Measurements from ENCODE around the gene GPC3.

GPC3 gene

DNA sequence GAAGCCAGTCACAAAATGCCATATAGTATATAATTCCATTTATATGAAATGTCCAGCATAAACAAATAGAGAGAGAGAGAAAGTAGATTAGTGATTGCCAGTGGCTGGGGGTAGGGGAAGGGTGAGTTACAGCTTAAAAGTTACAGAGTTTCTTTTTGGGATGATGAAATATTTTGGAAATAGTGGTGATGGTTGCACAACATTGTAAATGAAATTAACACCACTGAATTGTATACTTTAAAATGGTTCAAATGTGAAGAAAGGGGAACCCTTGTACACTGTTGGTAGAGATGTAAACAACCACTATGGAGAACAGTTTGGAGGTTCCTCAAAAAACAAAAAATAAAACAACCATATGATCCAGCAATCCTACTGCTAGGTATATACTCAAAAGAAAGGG is 439.0 kb downstream of the GPC3 start:
- no peak overlapping the region for H3K27ac ChIP-seq (ENCODE audit: low read depth, low read length, poor library complexity, severe bottlenecking)
- H3K9me3 ChIP-seq (ENCODE audit: low read length) = no peaks in the 10 kb centered on the region
- H3K79me2 ChIP-seq (ENCODE audit: insufficient read depth, low read length) = no peaks in the 10 kb centered on the region
- H3F3A ChIP-seq (ENCODE audit: insufficient read depth, low read length) = no peaks in the 10 kb centered on the region
- no peaks in the 10 kb centered on the region for H3K9me2 ChIP-seq (ENCODE audit: low read depth, low read length)
- H4K20me1 ChIP-seq (ENCODE audit: insufficient read depth, low read length) = no peaks in the 10 kb centered on the region
- no peak overlapping the region for H2AFZ ChIP-seq (ENCODE audit: low read length)
- no peak overlapping the region for H3K9ac ChIP-seq (ENCODE audit: low read length)
- no peaks in the 10 kb centered on the region for H3K36me3 ChIP-seq (ENCODE audit: insufficient read depth, low read length)
- H3K27me3 ChIP-seq (ENCODE audit: insufficient read depth, low read length) = no peaks in the 10 kb centered on the region
- TF ChIP-seq EZH2 (IDR thresholded peaks at IDR 0.05; ENCODE audit: borderline replicate concordance, low read length) = no peak
- TF ChIP-seq, protein P1, sequence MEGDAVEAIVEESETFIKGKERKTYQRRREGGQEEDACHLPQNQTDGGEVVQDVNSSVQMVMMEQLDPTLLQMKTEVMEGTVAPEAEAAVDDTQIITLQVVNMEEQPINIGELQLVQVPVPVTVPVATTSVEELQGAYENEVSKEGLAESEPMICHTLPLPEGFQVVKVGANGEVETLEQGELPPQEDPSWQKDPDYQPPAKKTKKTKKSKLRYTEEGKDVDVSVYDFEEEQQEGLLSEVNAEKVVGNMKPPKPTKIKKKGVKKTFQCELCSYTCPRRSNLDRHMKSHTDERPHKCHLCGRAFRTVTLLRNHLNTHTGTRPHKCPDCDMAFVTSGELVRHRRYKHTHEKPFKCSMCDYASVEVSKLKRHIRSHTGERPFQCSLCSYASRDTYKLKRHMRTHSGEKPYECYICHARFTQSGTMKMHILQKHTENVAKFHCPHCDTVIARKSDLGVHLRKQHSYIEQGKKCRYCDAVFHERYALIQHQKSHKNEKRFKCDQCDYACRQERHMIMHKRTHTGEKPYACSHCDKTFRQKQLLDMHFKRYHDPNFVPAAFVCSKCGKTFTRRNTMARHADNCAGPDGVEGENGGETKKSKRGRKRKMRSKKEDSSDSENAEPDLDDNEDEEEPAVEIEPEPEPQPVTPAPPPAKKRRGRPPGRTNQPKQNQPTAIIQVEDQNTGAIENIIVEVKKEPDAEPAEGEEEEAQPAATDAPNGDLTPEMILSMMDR (IDR thresholded peaks at IDR 0.05; ENCODE audit: low read length) = no peak
- H3K4me2 ChIP-seq (ENCODE audit: low read length) = no peak overlapping the region
- no peaks in the 10 kb centered on the region for H3K4me1 ChIP-seq (ENCODE audit: insufficient read depth, low read length, severe bottlenecking)
- H3K4me3 ChIP-seq (ENCODE audit: low read depth, low read length, poor library complexity, severe bottlenecking) = no peak overlapping the region

DNA sequence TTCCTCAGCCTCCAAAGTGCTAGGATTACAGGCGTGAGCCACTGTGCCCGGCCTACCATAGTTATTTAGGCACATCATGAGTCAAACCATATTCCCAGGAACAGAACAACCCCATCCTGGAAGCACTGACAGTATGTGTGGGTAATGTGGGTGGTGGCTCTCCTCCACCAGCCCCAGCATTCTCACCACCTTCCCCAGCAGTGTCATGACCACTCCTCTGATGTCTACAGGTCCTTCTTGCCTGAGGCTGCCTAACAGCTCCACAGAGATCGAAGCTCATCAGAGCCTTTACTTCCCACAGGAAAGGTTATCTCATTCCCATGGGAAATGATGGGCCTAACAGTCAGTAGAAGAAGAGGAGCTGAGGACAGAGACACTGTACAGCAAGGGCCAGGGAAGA is 440.6 kb downstream of the GPC3 start:
- no peak overlapping the region for H3K4me3 ChIP-seq (ENCODE audit: low read depth, low read length, poor library complexity, severe bottlenecking)
- H4K20me1 ChIP-seq (ENCODE audit: insufficient read depth, low read length) = no peaks in the 10 kb centered on the region
- H3F3A ChIP-seq (ENCODE audit: insufficient read depth, low read length) = no peaks in the 10 kb centered on the region
- no peaks in the 10 kb centered on the region for H3K9me2 ChIP-seq (ENCODE audit: low read depth, low read length)
- H3K27me3 ChIP-seq (ENCODE audit: insufficient read depth, low read length) = no peaks in the 10 kb centered on the region
- no peak overlapping the region for H2AFZ ChIP-seq (ENCODE audit: low read length)
- no peak overlapping the region for H3K4me2 ChIP-seq (ENCODE audit: low read length)
- H3K79me2 ChIP-seq (ENCODE audit: insufficient read depth, low read length) = no peaks in the 10 kb centered on the region
- no peak for TF ChIP-seq EZH2 (IDR thresholded peaks at IDR 0.05; ENCODE audit: borderline replicate concordance, low read length)
- TF ChIP-seq, protein P1 (IDR thresholded peaks at IDR 0.05; ENCODE audit: low read length) = no peak
- H3K9me3 ChIP-seq (ENCODE audit: low read length) = no peaks in the 10 kb centered on the region
- no peak overlapping the region for H3K9ac ChIP-seq (ENCODE audit: low read length)
- H3K36me3 ChIP-seq (ENCODE audit: insufficient read depth, low read length) = no peaks in the 10 kb centered on the region
- no peaks in the 10 kb centered on the region for H3K4me1 ChIP-seq (ENCODE audit: insufficient read depth, low read length, severe bottlenecking)
- no peak overlapping the region for H3K27ac ChIP-seq (ENCODE audit: low read depth, low read length, poor library complexity, severe bottlenecking)

DNA sequence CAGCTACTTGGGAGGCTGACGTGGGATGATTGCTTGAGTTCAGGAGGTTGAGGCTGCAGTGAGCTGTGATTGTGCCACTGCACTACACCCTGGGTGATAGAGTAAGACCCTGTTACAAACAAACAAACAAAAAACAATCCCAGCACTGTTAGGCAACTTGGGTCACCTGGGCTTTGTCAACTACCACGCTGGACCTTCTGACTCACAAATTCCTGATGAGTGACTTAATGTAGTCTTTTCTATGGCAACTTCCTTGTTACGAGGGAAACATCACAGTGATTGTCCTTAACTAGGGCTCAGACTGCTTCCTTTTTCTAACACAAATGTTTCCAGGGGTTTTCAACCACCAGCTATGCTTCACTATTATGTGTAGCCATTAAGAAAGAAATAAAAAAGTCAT is 441.3 kb downstream of the GPC3 start:
- no peak overlapping the region for H3K9ac ChIP-seq (ENCODE audit: low read length)
- no peak overlapping the region for H3K4me3 ChIP-seq (ENCODE audit: low read depth, low read length, poor library complexity, severe bottlenecking)
- no peaks in the 10 kb centered on the region for H4K20me1 ChIP-seq (ENCODE audit: insufficient read depth, low read length)
- TF ChIP-seq, protein P1 (IDR thresholded peaks at IDR 0.05; ENCODE audit: low read length) = no peak
- TF ChIP-seq EZH2 (IDR thresholded peaks at IDR 0.05; ENCODE audit: borderline replicate concordance, low read length) = no peak
- no peaks in the 10 kb centered on the region for H3K9me2 ChIP-seq (ENCODE audit: low read depth, low read length)
- no peaks in the 10 kb centered on the region for H3F3A ChIP-seq (ENCODE audit: insufficient read depth, low read length)
- no peaks in the 10 kb centered on the region for H3K27me3 ChIP-seq (ENCODE audit: insufficient read depth, low read length)
- H2AFZ ChIP-seq (ENCODE audit: low read length) = no peak overlapping the region
- no peaks in the 10 kb centered on the region for H3K79me2 ChIP-seq (ENCODE audit: insufficient read depth, low read length)
- no peaks in the 10 kb centered on the region for H3K4me1 ChIP-seq (ENCODE audit: insufficient read depth, low read length, severe bottlenecking)
- no peak overlapping the region for H3K27ac ChIP-seq (ENCODE audit: low read depth, low read length, poor library complexity, severe bottlenecking)
- H3K9me3 ChIP-seq (ENCODE audit: low read length) = no peaks in the 10 kb centered on the region
- no peaks in the 10 kb centered on the region for H3K36me3 ChIP-seq (ENCODE audit: insufficient read depth, low read length)
- no peak overlapping the region for H3K4me2 ChIP-seq (ENCODE audit: low read length)
